Measurements from ENCODE around the gene POU6F2.

DNA sequence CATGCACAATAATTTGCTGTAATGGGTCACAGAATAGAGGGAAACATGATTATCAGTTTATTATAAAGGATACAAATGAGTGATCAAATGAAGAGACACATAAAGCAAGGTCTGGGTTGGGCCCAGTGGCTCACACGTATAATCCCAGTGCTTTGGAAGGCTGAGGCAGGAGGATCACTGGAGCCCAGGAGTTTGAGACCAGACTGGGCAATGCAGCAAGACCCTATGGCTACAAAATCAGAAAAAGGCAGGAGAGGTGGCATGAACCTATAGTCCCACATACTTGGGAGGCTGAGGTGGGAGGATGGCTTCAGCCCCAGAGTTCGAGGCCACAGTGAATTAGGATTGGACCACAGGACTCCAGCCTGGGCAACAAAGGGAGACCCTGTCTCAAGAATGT, 421.7 kb downstream of the POU6F2 start:
- TF ChIP-seq ZNF530 (tag by site-specific recombination; IDR thresholded peaks at IDR 0.05; ENCODE audit: low read depth): no peak
- TF ChIP-seq, protein P1, sequence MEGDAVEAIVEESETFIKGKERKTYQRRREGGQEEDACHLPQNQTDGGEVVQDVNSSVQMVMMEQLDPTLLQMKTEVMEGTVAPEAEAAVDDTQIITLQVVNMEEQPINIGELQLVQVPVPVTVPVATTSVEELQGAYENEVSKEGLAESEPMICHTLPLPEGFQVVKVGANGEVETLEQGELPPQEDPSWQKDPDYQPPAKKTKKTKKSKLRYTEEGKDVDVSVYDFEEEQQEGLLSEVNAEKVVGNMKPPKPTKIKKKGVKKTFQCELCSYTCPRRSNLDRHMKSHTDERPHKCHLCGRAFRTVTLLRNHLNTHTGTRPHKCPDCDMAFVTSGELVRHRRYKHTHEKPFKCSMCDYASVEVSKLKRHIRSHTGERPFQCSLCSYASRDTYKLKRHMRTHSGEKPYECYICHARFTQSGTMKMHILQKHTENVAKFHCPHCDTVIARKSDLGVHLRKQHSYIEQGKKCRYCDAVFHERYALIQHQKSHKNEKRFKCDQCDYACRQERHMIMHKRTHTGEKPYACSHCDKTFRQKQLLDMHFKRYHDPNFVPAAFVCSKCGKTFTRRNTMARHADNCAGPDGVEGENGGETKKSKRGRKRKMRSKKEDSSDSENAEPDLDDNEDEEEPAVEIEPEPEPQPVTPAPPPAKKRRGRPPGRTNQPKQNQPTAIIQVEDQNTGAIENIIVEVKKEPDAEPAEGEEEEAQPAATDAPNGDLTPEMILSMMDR (tag by site-specific recombination; IDR thresholded peaks at IDR 0.05): no peak
- TF ChIP-seq ZNF548 (tag by site-specific recombination; IDR thresholded peaks at IDR 0.05): no peak
- TF ChIP-seq, protein P2, sequence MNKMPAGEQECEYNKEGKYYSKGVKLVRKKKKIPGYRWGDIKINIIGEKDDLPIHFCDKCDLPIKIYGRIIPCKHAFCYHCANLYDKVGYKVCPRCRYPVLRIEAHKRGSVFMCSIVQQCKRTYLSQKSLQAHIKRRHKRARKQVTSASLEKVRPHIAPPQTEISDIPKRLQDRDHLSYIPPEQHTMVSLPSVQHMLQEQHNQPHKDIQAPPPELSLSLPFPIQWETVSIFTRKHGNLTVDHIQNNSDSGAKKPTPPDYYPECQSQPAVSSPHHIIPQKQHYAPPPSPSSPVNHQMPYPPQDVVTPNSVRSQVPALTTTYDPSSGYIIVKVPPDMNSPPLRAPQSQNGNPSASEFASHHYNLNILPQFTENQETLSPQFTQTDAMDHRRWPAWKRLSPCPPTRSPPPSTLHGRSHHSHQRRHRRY (tag by site-specific recombination; IDR thresholded peaks at IDR 0.05): no peak
- TF ChIP-seq ZNF830 (tag by site-specific recombination; IDR thresholded peaks at IDR 0.05; ENCODE audit: low read depth): no peak

Data from HEK293 (cell line).